PFSK-1 (cell line): Measurements from ENCODE around the gene BTLA.

Source experiments
- FOXP2 ChIP-seq: optimal IDR thresholded peaks from 2 replicates; pipeline ENCODE3; 2011; ENCODE audit warnings: borderline replicate concordance, control low read depth, inconsistent platforms; ENCODE audit not compliant: insufficient read depth; ENCODE audit errors: extremely low read length, extremely low read depth
- POLR2AphosphoS5 ChIP-seq: IDR thresholded peaks from 2 replicates; pipeline ENCODE4 v1.6.1; 2012; ENCODE audit warnings: low read depth, mild to moderate bottlenecking, control low read depth, low read length, moderate library complexity
- SIN3A ChIP-seq: IDR thresholded peaks from 2 replicates; pipeline ENCODE4 v1.6.1; 2012; ENCODE audit warnings: mild to moderate bottlenecking, low read length, moderate library complexity, borderline replicate concordance; ENCODE audit not compliant: insufficient read depth
- TAF1 ChIP-seq: IDR thresholded peaks from 2 replicates; pipeline ENCODE4 v1.6.1; 2012; ENCODE audit warnings: low read length, control low read depth, borderline replicate concordance; ENCODE audit not compliant: insufficient read depth
- TF ChIP-seq, protein P1 (sequence below), 2 experiments: IDR thresholded peaks; 2 replicates each; pipeline versions ENCODE4 v1.6.1 to v1.8.0; 2011 to 2012; ENCODE audit warnings: low read depth in 2 of 2, low read length in 2 of 2, control low read depth in 1 of 2, inconsistent platforms in 1 of 2, mild to moderate bottlenecking in 1 of 2, moderate library complexity in 1 of 2; ENCODE audit not compliant: insufficient read depth in 1 of 2

Gene BTLA

DNA sequence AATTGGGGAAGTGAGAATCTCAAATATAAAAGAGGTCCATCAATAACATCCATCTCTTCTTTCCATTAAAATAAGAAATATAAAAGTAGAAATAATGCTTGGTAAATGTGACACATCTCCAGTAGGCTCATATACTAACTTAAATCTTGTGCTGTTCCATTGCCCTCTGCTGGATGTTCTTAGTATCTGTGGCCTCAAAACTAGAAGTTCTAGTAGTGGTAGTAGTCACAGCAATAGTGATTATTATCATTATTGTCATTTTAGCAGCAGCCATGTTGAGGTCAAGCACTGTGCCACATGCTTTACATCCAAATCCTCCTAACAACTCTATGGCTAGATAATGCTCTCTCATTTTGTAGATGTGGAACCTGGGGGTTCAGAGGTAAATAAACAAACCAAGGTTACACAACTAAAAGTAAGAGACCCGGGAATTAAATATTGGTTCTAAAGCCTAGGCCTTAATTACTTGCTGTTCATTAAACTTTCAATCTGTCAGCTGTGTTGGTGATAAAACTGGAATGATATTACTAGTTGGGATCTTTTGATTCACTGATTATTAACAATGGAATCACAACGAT lies 20.2 kb upstream of the BTLA start:
- TF ChIP-seq POLR2AphosphoS5 (no peak), SIN3A (no peak), TAF1 (no peak), FOXP2 (no peak)
- TF ChIP-seq, protein P1, sequence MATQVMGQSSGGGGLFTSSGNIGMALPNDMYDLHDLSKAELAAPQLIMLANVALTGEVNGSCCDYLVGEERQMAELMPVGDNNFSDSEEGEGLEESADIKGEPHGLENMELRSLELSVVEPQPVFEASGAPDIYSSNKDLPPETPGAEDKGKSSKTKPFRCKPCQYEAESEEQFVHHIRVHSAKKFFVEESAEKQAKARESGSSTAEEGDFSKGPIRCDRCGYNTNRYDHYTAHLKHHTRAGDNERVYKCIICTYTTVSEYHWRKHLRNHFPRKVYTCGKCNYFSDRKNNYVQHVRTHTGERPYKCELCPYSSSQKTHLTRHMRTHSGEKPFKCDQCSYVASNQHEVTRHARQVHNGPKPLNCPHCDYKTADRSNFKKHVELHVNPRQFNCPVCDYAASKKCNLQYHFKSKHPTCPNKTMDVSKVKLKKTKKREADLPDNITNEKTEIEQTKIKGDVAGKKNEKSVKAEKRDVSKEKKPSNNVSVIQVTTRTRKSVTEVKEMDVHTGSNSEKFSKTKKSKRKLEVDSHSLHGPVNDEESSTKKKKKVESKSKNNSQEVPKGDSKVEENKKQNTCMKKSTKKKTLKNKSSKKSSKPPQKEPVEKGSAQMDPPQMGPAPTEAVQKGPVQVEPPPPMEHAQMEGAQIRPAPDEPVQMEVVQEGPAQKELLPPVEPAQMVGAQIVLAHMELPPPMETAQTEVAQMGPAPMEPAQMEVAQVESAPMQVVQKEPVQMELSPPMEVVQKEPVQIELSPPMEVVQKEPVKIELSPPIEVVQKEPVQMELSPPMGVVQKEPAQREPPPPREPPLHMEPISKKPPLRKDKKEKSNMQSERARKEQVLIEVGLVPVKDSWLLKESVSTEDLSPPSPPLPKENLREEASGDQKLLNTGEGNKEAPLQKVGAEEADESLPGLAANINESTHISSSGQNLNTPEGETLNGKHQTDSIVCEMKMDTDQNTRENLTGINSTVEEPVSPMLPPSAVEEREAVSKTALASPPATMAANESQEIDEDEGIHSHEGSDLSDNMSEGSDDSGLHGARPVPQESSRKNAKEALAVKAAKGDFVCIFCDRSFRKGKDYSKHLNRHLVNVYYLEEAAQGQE (IDR thresholded peaks at IDR 0.05; ENCODE audit: insufficient read depth in 1 of 2, low read depth in 2 of 2, low read length in 2 of 2) = no peak

DNA sequence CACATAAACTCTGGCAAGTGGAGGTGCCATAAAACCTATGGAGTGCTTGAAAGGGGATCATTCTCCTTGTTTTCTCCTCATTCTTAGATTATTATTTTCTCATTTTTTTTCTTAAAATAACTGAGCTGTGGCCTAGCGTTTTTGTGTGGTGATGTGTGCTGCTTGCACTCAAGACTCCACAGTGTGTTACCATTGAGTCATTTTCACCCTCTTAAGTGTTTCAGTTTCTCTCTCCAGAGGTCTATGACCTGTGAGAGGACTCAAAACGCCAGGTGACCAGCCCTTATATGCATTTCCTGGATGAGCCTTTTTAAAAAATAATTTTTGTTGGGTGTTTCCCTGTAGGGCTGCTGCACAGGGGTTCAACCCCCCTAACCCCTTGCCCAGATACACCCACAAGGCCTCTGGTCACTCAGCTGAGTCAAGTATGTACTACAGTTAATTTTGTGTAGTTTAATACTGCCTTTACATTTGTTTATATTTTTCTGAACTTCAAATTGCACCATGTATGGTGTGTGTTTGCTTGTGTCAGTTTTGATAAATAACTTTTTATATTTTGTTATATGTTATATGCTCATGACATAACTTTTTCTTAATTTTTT lies 15.4 kb upstream of the BTLA start:
- TF ChIP-seq TAF1 = no peak
- TF ChIP-seq FOXP2 = no peak

DNA sequence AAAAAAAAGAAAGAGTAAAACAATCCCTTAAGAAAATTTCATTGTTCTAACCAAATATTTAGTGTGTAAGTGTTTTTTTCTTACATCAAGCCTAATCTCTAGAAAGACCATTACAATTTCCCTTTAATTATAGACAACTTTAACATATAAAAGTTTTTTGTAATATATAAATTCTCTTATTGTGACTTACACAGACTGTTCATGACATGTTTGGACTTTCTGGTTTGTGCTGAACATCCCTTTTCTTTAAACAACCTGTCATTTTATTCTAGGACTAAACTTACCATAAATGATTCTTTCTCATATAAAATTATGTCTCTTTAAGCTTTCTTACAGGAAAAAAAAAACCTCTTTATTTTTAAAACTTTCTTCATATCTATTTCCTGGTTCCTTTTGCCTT lies 13.0 kb upstream of the BTLA start:
- TF ChIP-seq SIN3A (no peak), FOXP2 (no peak), POLR2AphosphoS5 (no peak)

DNA sequence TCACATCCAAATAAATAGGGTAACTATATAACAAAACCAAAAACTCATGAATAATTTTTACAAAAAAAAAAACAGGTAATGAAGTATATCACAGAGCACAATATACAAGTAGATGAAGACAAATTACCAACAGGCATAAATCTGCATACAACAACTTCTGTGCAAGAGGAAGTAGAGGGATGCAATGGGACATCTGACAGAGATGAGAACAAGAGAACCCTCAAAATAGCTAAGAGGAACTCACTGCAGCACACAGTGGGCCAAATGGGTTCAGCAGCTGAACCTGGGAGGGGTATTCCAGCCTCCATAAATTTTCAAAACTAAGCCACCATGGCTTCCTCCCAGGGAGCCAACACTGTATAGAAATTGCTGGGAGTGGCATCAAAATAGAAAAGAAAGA lies 9.6 kb upstream of the BTLA start:
- TF ChIP-seq, protein P1 (IDR thresholded peaks at IDR 0.05; ENCODE audit: insufficient read depth in 1 of 2, low read depth in 2 of 2, low read length in 2 of 2) = no peak
- TF ChIP-seq FOXP2 (no peak), TAF1 (no peak), POLR2AphosphoS5 (no peak), SIN3A (no peak)

DNA sequence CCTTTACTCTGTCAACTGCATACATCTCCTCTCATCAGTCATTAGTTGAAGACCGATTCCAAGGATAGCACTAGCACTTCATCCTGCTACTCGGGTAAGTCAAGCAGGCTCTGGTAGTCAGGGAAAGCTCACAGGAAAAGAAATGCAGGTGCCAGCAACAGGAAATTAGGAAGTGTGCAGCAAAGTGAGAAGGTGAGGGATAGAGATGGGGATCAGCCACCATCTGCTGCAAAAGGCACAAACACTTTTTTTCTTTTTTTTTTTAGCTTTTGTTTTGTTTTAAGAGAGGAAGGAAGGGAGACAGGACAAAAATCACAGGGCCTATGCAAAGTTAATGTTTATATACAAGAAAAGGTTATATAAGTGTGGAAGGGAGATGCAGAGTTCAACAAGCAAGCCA lies 9.0 kb upstream of the BTLA start:
- TF ChIP-seq POLR2AphosphoS5 (no peak), TAF1 (no peak), SIN3A (no peak), FOXP2 (no peak)
- TF ChIP-seq, protein P1 (IDR thresholded peaks at IDR 0.05; ENCODE audit: insufficient read depth in 1 of 2, low read depth in 2 of 2, low read length in 2 of 2) = no peak

DNA sequence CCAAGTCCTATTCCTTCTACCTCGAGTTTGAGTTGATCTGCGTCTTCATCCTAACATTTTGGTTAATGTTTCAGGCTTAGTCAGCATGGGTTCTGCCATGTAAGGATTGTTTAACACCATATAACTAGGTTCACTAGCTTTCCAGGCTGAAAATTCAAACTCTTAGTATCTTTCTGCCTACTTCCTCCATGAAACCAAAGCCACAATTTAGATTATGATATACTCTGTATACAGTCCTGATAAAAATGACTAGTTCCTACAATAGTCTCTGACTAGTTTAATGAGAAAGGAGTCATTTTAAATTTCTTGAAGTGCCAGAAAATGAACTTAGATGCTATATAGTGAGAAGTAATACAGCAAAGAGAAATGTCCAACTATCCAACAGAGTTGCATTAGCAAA lies 6.6 kb upstream of the BTLA start:
- no peak for TF ChIP-seq POLR2AphosphoS5
- TF ChIP-seq, protein P1 (IDR thresholded peaks at IDR 0.05; ENCODE audit: insufficient read depth in 1 of 2, low read depth in 2 of 2, low read length in 2 of 2) = no peak
- no peak for TF ChIP-seq SIN3A
- TF ChIP-seq TAF1 = no peak
- TF ChIP-seq FOXP2 = no peak
